OCI-LY7 (cell line): Measurements from ENCODE around the gene TPP1. TPM values are rescaled to one million over a fixed set of nuclear protein-coding genes. Genes with fewer than 3 reads are reported as not detected.

Experiments used
- BruUV-seq: library from RNA; stranded (reverse); fragments of 400-500 nt; replicated peaks from 2 replicates; lab custom pipeline; 2021; lab: Mats Ljungman, UMichigan
- CTCF ChIA-PET: fragments of 300-600 bp; sonication (Branson Sonifier 250); formaldehyde crosslinking; loops from one replicate; lab custom pipeline; 2022; ENCODE audit warnings: antibody characterized with exemption; ENCODE audit not compliant: unreplicated experiment; lab: Charles Lee
- POLR2A ChIA-PET: fragments of 300-600 bp; sonication (Branson Sonifier 250); formaldehyde crosslinking; loops from one replicate; lab custom pipeline; 2022; ENCODE audit warnings: antibody characterized with exemption; lab: Charles Lee
- DNase-seq: peaks from one replicate; pipeline ENCODE4 v3.0.0-alpha.2; 2015; ENCODE audit warnings: low spot score
- H2AFZ ChIP-seq: fragments of 200-600 bp; sonication (generic), shearing (Covaris generic); 2 replicates; pipeline ENCODE4 v1.6.1; 2014; ENCODE audit warnings: mild to moderate bottlenecking, antibody characterized with exemption, low read length, moderate library complexity
- H3K27ac ChIP-seq: fragments of 200-600 bp; sonication (generic); 2 replicates; pipeline ENCODE4 v1.5.1; 2014; ENCODE audit warnings: mixed run types, low read depth, mild to moderate bottlenecking, moderate library complexity, low read length, inconsistent platforms; ENCODE audit not compliant: poor library complexity, severe bottlenecking
- H3K36me3 ChIP-seq: fragments of 200-600 bp; sonication (generic); 2 replicates; pipeline ENCODE4 v1.6.1; 2014; ENCODE audit warnings: mild to moderate bottlenecking, antibody characterized with exemption, low read length, moderate library complexity, mixed read lengths; ENCODE audit not compliant: insufficient read depth
- H3K4me1 ChIP-seq: fragments of 200-600 bp; sonication (generic); 2 replicates; pipeline ENCODE4 v1.5.1; 2014; ENCODE audit warnings: mild to moderate bottlenecking, low read length; ENCODE audit not compliant: insufficient read depth, poor library complexity, severe bottlenecking
- H3K4me2 ChIP-seq: fragments of 200-600 bp; sonication (generic); 2 replicates; pipeline ENCODE4 v1.6.1; 2014; ENCODE audit warnings: mild to moderate bottlenecking, low read length
- H3K4me3 ChIP-seq: fragments of 200-600 bp; sonication (generic); 2 replicates; pipeline ENCODE4 v1.5.1; 2014; ENCODE audit warnings: mild to moderate bottlenecking, low read depth, low read length; ENCODE audit not compliant: poor library complexity, severe bottlenecking
- H3K79me2 ChIP-seq: fragments of 200-600 bp; sonication (generic); 2 replicates; pipeline ENCODE4 v1.6.1; 2016; ENCODE audit warnings: low read depth, mild to moderate bottlenecking, low read length, moderate library complexity, mixed read lengths; ENCODE audit not compliant: insufficient read depth
- H3K9me2 ChIP-seq: fragments of 200-600 bp; sonication (generic); 2 replicates; pipeline ENCODE4 v1.6.1; 2016; ENCODE audit warnings: mild to moderate bottlenecking, low read length, mixed read lengths; ENCODE audit not compliant: insufficient read depth
- H3K9me3 ChIP-seq: fragments of 200-600 bp; sonication (generic); 2 replicates; pipeline ENCODE4 v1.6.1; 2014; ENCODE audit warnings: mild to moderate bottlenecking, mixed run types, low read length, mixed read lengths
- H4K20me1 ChIP-seq: fragments of 200-600 bp; sonication (generic); 2 replicates; pipeline ENCODE4 v1.6.1; 2014; ENCODE audit warnings: mild to moderate bottlenecking, antibody characterized with exemption, low read length, moderate library complexity, mixed read lengths; ENCODE audit not compliant: insufficient read depth
- CTCF ChIP-seq: fragments of 200-600 bp; sonication (generic); conservative IDR thresholded peaks from 2 replicates; pipeline ENCODE4 v1.5.1; 2014; ENCODE audit warnings: mild to moderate bottlenecking, antibody characterized with exemption, low read length, moderate library complexity, mixed read lengths
- EZH2phosphoT487 ChIP-seq: fragments of 200-600 bp; sonication (generic); IDR thresholded peaks from 2 replicates; pipeline ENCODE4 v1.6.1; 2018; ENCODE audit warnings: low read depth, borderline replicate concordance, mild to moderate bottlenecking, mixed run types, antibody characterized with exemption, low read length, moderate library complexity, mixed read lengths
- intact Hi-C: fragments of 100-400 bp; cut with micrococcal nuclease; formaldehyde crosslinking; loops from one replicate; pipeline ENCODE4 v1.10.0; 2022; ENCODE audit not compliant: unreplicated experiment
- total RNA-seq, 2 experiments: library from RNA; depleted of rRNA in 1 of 2; stranded (reverse); fragments of >200 nt in 1 of 2; shearing (Covaris generic) in 1 of 2; gene quantifications; 2 replicates each; pipeline ENCODE4 v1.2.3, GENCODE V29; 2014 to 2022

TPP1 gene
- total RNA-seq, 2 experiments from 2014 or later, result 16.6 to 41.1 TPM

GRCh38 chr11:6632116-6633073 lies 13.2 kb upstream of the TPP1 start:
- no peak for TF ChIP-seq EZH2phosphoT487
- TF ChIP-seq CTCF, result no peak
- H3K27ac ChIP-seq, result no peak overlapping the region
- no peak overlapping the region for H2AFZ ChIP-seq
- H4K20me1 ChIP-seq, result no peaks in the 10 kb centered on the region
- no peak overlapping the region for H3K4me2 ChIP-seq
- CTCF ChIA-PET, result no interaction called here
- no peaks in the 10 kb centered on the region for H3K4me1 ChIP-seq
- no peak overlapping the region for H3K4me3 ChIP-seq
- intact Hi-C loops, result no loop called here
- no peaks in the 10 kb centered on the region for H3K79me2 ChIP-seq
- POLR2A ChIA-PET, result no interaction called here
- BruUV-seq, result no TSS peak
- no peaks in the 10 kb centered on the region for H3K9me2 ChIP-seq
- H3K36me3 ChIP-seq, result no peaks in the 10 kb centered on the region
- H3K9me3 ChIP-seq, result no peaks in the 10 kb centered on the region
- no peak for DNase-seq

GRCh38 chr11:6631361-6631890 lies 12.2 kb upstream of the TPP1 start:
- no peaks in the 10 kb centered on the region for H3K79me2 ChIP-seq
- no peaks in the 10 kb centered on the region for H3K9me2 ChIP-seq
- H3K4me3 ChIP-seq, result no peak overlapping the region
- no peak for TF ChIP-seq CTCF
- TF ChIP-seq EZH2phosphoT487, result no peak
- H2AFZ ChIP-seq, result no peak overlapping the region
- intact Hi-C loops, result no loop called here
- H3K36me3 ChIP-seq, result no peaks in the 10 kb centered on the region
- H3K27ac ChIP-seq, result no peak overlapping the region
- no TSS peak for BruUV-seq
- ChIA-PET CTCF (no interaction called here), POLR2A (interaction anchor here (0.5 kb wide), 1 partner anchor 256 kb away, joined by 4 read pairs; no protein-coding TSS in a partner anchor)
- H3K4me1 ChIP-seq, result no peaks in the 10 kb centered on the region
- H3K9me3 ChIP-seq, result no peaks in the 10 kb centered on the region
- DNase-seq, result no peak
- no peak overlapping the region for H3K4me2 ChIP-seq
- no peaks in the 10 kb centered on the region for H4K20me1 ChIP-seq
